Measurements from ENCODE around the gene FAM234B.
A peak's percentile ranks its signal among the peaks of the same experiment; 100 is the strongest.

FAM234B gene

DNA sequence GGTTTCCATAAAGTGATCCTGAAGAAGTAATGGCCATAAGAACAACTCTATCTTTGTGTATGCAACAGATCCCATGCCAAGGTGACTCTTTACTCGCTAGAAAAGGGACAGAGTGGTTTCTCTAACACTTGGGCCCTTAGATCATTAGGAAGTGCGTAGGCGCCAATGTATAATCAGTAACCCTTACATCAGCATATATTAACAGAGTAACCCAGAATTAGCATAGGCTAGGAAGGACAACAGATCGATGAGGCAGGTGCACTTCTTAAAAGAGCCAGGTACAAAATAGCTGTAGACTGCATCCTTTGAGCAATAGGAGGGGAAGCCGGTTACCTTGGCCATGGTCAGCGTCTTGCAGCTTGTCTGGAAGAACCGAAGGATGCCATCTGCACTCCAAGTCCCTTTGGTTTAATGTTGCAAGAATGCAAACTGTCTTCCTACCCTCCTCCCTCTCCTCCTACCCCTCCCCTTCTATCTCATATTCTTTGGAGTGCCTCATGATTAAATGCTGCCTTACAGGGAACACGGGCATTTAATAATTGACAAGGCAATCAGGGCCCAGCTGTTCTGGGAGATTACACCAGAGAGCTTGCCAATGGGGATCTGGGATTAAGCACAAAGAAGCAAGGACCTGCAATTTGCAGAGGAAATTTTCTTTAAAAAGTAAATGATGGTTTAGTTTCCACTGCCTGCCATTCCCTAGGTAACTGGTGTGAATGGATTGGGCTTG is 51.2 kb downstream of the FAM234B start:
- DNase-seq, result no peak

DNA sequence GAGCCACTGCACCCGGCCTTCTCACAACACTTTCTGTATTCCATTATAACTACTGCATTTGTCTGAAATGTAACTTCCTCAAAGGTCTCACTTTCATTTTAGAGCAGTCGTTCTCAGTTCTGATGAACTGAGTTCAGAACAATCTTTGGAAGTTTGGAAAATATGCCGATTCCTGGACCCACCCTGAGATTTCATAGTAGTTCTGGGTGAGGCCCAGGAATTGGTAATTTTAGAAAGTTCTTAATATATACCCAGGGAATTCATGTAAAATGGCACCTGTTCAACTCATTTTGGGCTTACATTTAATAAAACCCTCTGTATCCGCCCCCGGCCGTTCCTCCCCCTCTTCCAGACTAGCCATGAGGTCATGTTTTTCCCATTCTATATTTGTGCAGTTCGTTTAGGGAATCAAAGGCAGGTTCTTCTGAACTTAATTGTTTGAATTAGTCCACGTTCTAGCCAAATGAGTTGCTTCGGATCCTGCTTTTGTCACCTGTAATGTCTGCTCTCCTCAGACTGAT is 53.4 kb downstream of the FAM234B start:
- DNase-seq, result peak; percentile 52

DNA sequence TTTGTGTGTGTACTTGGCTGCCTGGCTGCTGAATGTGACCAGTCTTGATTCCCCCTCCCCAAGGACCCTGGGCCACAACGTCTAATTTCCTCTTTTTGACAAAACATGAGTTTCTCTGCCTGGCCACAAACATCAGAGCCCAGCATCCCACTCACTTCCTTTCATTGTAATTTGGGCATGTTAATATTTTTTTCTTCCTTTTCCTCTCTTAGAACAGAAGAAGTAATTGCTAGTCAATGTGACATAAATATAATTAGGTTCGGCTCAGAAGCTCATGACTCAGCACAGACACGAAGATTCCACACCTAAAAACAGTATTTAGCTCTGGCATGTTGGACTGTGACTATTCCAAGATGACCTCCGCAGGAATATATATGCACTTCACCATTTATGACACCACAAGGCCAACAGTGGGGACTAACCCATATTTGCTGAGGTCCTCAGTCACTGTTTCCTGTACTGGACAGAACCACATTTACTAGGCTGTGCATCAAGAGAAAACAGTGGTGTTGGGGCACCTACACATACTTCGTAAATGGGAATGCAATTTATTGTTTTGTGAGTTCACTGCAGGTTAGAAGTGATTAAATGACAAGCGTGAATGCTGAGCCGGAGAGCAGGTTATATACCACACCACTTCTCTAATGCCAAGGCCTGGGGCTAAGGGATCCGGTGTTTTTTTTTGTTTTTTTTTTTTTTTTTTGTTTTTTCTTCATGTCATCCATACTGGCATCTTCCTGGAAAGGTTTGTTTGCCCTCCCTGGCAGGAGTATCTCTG is 55.1 kb downstream of the FAM234B start:
- no peak for DNase-seq

DNA sequence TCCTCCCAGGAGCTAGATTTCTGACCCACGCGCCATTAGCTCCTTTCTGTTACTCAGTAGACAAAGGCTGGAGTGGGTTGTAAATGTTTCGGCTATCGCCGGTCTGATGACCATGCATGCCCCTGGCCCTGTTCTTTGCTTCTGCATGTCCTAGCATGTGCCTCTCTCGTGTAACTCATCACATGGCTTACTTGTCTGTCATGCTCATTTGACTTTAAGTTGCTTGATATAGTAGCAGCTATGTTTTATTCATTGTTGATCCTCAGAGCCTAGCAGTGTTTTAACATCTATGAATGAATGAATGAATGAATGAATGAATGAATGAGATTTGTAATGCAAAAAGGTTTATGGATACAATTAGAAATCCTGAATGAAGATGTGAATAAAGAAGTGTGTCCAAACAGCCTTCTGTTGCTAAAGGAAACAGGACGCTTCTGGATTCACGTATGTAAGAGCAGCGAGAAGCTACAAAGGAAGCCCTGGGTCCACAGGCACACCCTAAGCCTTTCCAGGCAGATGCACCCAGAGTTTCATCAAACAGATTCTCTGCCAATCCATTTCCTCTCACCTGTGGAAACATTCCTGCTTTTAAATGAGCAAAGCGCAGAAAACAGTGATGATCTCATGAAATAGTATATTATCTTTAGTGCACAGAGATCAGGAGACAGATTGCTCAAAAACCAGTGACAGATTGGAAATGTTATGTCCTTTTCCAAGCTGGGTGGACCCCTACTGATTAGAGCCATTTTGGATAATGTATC is 55.8 kb downstream of the FAM234B start:
- DNase-seq, result peak; percentile 62

DNA sequence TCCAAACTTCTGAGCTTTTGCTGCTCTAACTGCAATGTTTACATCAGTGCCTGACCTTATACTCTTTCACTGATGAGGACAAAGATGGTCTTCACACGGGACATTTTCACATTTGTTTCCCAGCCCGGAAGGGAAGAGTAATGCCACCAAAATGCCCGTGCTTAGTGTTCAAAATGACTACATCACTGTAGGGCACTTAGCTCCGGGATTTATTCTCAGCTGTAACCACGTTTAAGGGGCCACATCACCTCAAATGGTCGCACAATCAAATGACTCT is 56.4 kb downstream of the FAM234B start:
- no peak for DNase-seq

DNA sequence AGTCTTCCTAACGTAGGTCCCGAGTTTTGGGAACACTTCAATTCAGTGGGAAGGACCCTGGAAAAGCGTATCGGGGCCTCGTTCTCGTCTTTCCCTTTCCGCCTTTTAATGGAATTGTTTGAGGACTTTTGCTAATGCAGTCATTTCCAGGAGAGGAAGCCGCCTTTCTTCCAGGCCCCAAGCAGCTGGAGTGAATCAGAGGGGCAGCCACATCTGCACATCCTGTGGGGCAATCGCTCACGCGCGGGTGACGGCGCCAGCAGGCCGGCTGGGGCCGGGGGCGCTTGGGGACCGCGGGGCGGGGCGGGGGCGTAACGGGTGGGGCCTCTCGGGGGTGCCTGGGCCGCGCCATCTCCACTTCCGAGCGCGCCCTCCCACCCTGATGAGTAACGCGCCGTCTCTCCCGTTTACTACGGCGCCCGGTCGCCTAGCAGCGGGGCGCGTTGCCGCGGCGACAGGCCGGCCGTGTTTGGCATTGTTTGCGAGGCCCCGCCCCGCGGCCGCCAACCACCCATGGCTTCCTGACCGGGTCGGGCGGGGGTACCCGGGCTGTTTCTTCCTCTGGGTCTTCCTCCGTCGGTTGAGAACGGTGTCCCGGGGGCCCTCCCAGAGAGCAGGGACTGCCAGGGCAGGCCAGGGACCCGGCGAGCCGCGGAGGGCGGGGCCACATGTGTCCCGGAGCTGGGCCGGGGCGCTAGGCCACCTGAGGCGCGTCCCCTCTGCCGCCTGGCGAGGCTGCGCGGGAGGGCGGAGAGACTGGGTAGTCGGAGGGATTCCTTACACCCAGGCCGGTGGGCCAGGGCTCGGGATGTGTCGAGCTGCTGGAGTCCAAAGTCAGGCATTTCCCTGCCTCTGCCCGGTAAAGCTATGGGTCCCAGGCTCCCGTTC is 56.9 kb downstream of the FAM234B start:
- peak; percentile 99 for DNase-seq

DNA sequence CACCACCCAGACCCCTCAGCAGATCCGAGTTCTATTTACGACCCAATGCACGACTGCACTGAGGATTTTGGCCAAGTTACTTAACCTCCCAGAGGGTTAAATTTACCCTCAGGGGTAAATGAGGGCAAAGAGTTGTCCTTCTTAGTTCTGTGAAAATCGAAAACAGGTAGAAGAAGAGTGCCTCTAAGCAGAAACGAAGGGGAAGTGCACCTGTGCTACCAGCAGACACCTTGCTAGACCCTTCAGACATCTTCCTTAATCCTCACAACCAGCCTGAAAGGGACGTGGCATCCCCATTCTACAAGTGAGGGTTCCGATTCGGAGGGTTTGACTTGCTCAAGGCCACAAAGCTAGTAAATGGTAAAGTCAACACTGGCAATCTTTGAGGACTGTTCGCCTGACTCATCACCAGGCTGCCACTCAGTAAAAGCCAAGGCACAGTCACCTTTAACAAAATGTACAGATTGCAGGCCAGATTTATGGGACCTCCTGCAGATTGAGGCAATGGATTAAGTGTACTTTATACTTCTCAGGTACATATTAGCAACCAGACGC is 57.7 kb downstream of the FAM234B start:
- peak; percentile 92 for DNase-seq

DNA sequence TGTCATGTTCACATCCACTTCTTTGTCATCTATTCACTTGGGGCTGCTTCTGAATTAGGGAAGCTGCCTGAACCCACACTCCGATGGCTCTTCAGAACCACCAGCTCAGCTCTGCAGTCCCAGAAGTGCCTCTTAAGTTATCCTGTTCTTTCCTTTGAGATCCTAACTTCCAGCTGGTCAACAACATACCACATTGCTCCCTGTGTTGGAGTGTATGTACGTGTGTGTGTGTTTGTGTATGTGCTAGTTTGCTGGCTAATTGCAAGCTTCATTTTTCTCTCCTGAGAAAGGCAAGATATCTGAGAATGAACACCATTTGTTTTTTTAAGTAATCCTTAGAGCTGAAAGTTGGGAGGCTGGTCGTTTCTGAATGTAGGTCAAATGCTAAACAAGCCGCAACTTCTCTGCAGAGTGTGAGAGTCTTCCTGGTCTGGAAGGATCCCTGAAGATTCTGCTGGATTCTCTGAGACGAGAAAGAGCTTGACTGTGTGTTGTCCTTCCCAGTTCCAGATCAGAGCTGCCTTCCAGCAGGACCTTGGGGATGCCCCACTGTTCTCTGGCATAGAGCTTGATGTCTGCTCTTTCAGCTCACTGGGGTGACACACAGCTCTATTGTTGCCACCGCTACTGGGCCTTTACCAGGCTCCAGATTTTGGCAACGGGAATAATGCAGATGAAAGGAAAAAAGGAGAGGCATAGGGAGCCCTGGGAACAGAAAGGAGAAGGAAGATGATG is 58.4 kb downstream of the FAM234B start:
- peak; percentile 50 for DNase-seq

DNA sequence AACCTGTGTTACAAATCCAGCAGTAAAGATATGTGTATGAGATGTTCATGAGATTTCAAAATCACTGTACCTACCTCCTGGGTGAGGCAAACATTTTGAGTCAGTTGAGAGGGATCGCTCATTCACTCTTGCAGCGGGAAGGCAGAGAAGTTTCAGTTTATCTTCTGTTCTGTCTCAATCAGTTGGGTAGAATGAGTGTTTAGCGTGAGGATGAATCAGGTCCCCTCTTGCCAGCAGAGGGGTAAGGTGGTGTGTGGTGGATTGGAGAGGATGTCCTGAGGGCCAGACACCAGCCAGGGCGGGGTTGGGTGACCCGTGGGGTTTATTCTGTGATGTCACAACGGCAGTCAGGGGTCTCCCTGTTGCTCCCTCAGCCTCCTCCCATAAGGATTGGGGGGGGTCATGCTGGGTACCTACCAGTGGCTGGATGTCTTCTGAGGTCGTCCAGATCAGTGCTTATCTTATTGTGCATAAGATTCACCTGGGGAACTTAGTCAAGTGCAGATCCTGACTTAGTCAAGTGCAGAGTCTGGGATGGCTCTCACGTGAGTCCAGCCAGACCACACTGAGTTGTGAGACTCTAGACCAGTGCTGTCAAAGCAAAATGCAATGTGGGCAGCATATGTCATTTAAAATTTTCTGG is 59.3 kb downstream of the FAM234B start, which contains the start of gene GSG1:
GSG1 (minus strand) TSS at position 277 of the 643 bp plus-strand sequence; CDS start at position 122, 155 bp downstream.
- DNase-seq, result no peak

DNA sequence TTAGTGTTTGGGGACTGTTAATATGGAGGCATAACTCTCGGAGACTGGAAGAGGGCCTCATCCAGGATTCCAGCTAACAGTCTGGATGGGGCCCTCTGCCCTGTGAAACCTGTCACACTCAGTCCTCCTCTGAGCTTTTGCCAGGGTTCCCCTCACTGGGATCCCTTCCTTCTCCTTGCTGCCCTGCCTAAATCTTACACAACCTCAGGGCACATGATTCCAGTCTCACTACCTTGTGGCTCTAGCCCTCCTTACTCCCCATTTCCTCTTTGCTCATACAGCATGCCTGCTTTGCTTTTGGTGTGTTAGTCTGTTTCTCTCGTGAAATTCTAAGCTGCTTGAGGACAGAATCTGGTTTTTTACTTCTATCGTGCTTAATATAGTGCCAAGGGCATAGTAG is 60.2 kb downstream of the FAM234B start:
- DNase-seq, result no peak

DNA sequence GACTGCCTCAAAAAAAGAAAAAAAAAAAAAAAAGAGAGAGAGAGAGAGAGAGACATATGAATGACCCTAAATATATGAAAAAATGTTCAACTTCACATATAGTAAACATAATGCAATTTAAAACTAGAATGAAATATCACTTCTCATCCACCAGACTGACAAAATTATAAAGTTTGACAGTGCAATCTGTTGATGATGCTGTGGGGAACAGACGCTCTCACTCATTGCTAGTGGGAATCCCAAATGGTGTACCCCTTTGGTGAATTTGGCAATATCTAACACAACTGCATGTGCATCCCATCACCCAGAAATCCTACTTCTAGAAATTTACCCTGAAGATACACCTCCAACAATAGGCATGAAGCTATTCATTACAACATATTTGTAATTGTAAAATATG is 61.6 kb downstream of the FAM234B start:
- DNase-seq, result no peak

DNA sequence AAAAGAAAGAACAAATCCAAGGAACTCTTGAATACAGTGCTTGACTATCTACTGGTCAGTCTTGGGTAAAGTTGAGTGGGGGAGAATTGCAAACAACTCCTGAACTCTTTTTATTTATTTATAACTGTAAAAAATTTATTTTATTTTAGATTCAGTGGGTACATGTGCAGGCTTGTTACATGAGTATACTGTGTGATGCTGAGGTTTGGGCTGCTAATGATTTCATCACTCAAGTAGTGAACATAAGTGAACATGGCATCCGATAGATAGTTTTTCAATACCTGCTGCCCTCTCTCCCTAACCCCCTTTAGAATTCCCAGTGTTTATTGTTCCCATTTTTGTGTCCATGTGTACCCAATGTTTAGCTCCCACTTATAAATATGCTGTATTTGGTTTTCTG is 62.5 kb downstream of the FAM234B start:
- DNase-seq, result no peak

DNA sequence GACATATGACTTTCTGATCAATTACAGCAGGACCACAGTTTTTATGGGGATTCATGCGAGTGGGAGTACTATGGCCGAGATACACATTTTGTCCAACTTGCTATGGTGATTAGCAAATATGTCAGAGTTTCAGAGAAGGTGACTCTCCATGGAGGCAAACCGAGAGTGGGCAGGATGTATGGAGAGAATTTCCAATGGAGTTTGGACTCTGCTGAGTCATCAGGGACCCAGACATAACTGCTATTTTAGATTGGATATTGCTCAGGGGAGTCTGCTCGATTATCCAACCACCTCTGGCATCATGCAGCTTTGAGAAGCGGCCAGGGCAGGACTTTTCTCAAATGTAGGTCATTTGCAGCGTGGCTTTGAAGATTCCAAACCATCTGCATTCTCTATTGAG is 68.8 kb downstream of the FAM234B start:
- no peak for DNase-seq

DNA sequence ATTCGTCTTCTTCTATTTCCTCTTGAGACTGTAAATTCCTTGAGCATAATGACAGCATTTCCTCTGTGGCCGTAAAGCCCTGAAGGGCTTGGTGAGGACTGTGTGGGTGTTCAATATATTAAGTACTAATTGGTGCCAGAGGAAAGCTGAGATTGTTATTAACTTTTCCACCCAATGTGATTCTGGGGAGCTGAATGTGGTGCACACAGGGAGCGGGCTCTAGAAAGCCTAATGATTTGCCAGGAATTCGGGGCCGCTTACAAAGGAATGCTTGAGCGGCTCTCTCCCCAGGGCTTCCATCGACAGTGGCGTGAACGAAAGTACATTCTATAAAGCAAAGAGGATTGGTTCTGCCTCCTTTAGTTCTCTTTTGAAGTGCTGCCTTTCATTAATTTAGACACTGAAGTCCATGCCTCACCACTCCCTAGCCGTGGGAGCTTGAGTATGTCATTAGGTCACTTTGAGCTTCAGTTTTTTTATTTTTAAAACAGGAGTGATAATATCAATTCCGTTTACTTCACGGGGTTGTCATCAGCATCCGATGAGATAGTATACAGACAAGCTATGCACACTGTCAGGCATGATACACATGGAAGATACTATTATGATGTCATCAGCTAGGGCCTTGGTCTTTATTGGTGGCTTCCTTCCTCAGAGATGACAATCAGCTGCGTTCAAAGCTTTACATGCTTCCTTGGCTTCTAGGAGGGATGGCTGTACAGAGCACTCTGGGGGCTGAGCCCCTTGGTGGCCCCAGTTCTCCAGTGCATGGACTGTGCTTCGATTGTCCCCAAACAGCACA is 70.3 kb downstream of the FAM234B start:
- no peak for DNase-seq

DNA sequence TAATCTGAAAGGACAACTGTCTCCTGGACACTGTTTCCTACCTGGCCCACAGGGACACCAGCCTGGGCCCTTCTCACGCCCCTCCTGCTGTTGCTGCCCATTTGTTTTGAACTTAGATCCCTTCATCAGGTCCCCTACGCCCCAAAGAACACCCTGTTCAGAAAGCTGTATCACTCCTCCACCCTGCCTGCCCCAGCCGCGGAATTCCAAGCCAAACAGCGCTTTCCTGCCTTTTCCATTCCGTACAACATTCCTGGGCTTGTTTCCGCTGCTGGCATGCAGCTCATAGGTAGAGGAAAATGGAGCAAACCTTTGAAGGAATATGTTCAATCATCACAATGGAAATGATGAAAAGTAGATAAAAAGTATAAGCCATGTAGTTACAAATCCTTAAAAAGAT is 72.1 kb downstream of the FAM234B start:
- DNase-seq, result no peak

DNA sequence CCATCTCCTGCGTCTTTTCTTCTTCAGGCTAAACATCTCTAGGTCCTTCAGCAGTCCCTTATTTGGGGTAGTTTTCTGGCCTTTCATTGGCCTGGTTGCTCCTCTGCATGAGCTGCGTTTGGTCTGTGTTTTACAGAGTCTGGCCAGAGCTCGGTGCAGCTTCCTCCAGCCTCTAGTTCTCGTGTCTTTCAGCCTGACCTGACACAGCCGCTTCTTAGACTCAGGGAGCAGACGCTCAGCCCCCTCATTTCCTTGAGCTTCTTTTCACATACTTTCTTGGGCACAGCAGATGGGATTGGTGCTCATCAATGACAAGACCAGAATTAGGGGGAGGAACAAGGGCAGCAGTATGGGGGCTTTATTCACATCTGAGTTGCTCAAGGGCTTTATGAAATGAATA is 72.8 kb downstream of the FAM234B start:
- DNase-seq, result no peak

DNA sequence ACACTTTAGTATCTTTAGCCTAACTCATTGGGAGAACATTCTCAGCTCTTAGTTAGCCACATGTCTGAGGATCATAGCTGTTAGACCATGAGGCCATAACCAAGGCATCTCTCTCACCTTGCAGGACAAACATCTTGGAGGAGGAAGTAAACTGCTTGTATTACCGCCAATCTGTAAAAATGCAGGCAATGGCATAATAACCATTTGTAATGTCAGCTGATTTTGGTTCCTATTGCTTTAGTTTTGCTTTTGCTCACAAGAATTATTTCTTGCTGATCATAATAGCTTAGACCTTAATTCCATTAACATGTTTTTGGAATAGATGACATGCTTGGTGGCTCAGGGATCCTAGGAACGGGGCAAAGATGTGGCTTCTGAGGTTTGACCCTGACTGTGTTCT is 75.6 kb downstream of the FAM234B start:
- DNase-seq, result no peak

DNA sequence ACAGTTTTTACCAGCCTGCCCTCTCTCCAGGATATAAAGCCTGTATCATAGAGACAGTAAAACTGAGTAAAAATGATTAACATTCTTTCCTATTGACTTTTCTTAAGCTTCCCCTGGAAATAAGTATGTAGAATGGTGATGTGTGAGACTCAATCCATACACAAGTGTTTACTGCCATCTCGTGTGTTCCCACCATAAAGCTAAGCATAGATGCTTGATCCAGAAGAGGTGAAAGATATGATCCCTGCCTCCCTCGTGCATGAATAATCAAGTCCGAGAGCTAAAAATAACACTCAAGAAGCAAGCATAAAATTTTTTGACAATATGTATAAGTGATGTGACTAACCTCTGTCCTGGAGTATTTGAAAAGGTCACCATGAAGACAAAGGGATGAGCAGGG is 76.2 kb downstream of the FAM234B start:
- no peak for DNase-seq

DNA sequence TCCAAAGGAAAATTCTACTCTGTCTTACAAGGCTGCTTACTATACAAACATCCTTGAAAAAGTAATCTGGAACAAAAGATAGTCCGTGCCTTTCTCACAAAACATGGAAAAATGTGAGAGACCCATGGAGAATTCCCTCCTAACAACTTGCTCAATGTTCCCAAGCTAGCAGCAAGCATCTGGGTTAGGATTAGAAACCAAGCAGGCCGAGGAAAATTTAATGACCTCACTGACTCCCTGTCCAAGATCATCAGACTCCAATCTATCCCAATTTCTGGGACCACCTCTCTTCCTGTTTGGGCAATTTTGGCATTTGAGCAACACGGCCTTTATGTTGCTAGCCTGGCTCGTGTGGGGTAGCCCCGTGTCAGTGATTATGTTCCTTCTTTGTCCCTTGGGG is 77.4 kb downstream of the FAM234B start:
- no peak for DNase-seq
